Mesangial cell (primary cell): Measurements from ENCODE around the gene SLC41A2. TPM values are rescaled to one million over a fixed set of nuclear protein-coding genes. Genes with fewer than 3 reads are reported as not detected.

Source experiments
- total RNA-seq: library from RNA; depleted of rRNA; stranded (reverse); fragments of >200 nt; gene quantifications from 2 replicates; pipeline ENCODE4 v1.2.3, GENCODE V29; 2015

The SLC41A2 gene
- 14.2 and 15.3 TPM in 2 replicates for total RNA-seq

GRCh38 chr12:104958001-104958804 lies at the start of gene SLC41A2:
Gene SLC41A2, minus strand, starts transcription at chr12:104958290. Its CDS starts 29,763 bp downstream, at chr12:104928527.

GRCh38 chr12:104986022-104986941 lies 28.2 kb upstream of the SLC41A2 start, which contains the start of gene NOPCHAP1:
Gene NOPCHAP1, plus strand, starts transcription at chr12:104986316. Its CDS starts 37 bp downstream, at chr12:104986353.

Other genes with a start within 250 kb of the SLC41A2 start
- gene NOPCHAP1, start 28.0 kb upstream of the SLC41A2 start, total RNA-seq = 8.4 and 15.6 TPM in 2 replicates
- 8.3 and 10.0 TPM in 2 replicates for gene ALDH1L2, start 126.2 kb upstream of the SLC41A2 start, total RNA-seq
- gene WASHC4, start 149.4 kb upstream of the SLC41A2 start, total RNA-seq = 22.6 and 24.3 TPM in 2 replicates